ENCODE data around the gene ATP11B.
"Not testable (repeated sequence)": the region's sequence is repeated elsewhere in the genome, so short reads cannot be mapped to it uniquely, and the experiment has no call there.

Gene ATP11B

GRCh38 chr3:182848906-182849305 is 55.6 kb downstream of the ATP11B start:
- DNase-seq: no peak

GRCh38 chr3:182855076-182855475 is 61.8 kb downstream of the ATP11B start:
- DNase-seq: no peak

- no peak for DNase-seq
Measured at GRCh38 chr3:182861348-182861747, 68.0 kb downstream of the ATP11B start.

DNA sequence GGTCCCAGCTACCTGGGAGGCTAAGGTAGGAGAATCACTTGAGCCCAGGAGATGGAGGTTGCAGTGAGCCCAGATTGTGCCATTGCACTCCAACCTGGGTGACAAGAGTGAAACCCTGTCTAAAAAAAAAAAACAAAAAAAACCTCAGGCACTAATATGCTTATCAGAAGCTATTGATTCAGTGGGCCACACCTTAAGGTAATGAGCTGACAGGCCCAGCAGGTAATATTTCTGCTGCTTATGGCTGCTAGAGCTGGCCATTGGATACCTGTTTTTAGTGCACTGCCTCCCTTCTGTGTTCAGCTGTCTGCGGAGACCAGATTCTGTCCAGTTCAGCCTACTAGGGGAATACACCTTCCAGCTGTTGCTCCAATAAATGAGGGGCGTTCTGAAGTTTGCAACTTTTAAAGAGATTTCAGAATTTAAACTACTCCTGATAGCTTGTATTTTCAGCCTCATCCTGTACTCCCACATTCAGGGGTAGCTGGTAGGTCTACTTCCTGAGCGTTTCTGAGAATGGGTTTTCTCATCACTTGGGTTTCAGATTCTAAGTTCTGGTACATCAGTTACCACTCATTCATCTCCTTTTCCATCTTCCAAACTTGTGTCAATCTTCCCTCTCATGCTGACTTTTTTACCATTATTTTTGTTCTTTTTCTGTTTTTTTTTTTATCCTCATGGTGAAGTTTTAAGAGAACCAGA is 69.0 kb downstream of the ATP11B start:
- DNase-seq: no peak

- DNase-seq: no peak
Measured at GRCh38 chr3:182869059-182869458, 75.8 kb downstream of the ATP11B start.

GRCh38 chr3:182870917-182871316 is 77.6 kb downstream of the ATP11B start:
- not testable (repeated sequence) for DNase-seq

DNA sequence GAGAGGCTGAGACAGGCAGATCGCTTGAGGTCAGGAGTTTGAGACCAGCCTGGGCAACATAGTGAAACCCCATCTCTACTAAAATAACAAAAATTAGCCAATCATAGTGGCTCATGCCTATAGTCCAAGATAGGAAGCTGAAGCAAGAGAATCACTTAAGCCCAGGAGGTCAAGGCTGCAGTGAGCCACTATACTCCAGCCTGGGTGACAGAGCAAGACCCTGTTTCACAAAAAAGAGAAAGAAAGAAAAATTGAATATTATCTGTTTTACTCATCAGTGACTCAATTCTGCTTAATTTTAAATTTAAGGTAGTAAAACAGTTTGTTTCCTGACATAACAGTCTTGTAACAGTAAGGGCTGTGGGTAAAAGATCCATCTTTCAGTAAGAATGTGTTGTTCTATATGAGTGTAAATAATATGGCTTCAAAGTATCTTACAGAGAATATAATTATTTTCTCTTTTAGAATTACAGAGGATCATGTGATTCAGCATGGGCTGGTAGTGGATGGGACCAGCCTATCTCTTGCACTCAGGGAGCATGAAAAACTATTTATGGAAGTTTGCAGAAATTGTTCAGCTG is 85.8 kb downstream of the ATP11B start:
- no peak for DNase-seq

GRCh38 chr3:182886497-182886896 is 93.2 kb downstream of the ATP11B start:
- DNase-seq: no peak

DNA sequence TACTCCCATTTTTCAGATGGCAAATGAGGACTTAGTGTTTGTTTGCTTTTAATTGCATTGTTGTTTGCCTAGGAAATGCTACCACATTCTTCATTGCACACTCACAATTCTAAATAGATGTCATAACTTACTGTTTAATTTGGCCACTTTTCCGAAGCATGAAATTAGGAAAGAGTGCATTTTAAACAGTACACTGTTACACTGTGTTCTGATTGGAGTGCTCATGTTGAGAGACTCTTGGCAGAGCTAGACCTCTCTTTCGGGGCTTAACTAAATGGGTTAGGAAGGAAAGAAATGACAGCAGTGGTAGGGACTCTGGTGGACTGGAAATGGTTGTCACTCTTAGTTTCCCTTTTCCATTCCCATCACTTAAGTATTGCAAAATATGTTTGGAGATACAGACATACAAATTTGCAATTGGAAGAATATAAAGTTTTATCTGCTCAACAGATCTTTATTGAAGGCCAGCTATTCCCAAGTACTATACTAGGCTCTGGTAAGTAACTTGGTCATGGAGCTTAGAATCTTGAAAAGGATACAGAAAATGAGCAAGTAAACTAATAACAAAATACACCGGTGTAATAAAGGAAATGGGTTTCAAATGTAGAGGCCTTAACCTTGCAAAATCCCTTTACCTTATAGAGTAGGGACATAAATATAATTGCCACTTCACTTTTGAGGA is 96.8 kb downstream of the ATP11B start:
- no peak for DNase-seq

DNA sequence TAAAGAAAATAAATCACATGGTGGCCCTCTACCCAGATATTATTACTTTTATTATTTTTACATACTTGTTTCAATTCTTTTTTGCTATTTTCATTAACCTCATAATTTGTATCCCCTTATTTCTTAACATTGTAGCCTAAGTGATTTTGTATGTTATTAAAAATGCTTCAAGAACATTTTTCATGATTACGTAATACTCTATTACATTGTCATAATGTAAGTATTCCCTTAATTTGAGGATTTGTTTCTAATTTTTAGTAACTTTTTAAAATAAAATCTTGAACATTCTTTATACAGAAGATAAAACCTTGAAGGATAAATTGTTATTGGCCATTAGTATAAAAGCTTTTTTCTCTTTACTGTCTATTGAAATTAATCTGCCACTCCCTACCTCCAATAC is 98.1 kb downstream of the ATP11B start:
- DNase-seq: no peak

DNA sequence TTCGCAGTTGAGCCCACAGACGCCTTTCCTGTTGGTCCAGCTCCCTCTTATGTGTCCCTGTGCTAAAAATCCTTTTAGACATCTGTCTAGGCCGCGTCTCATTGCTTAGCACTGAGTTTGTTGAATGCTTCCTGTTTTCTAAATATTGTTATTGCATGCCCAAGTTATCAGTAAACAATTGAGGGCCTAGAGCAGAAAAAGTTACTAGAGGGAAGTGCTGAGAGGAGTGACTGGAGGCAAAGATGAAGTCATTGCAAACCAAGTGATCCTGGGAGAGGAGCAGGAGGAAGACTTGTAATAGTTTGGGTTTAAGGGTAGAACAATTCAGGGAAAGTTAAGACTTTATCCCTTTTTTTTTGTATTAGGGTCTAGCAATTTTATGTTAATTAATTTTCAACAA is 98.9 kb downstream of the ATP11B start:
- no peak for DNase-seq

GRCh38 chr3:182895513-182896112 is 102.3 kb downstream of the ATP11B start:
- no peak for DNase-seq

- no peak for DNase-seq
Measured at GRCh38 chr3:182896553-182896952, 103.2 kb downstream of the ATP11B start.

- DNase-seq: no peak
Measured at GRCh38 chr3:182902236-182902635, 108.9 kb downstream of the ATP11B start.

GRCh38 chr3:182904164-182904563 is 110.9 kb downstream of the ATP11B start:
- no peak for DNase-seq

DNA sequence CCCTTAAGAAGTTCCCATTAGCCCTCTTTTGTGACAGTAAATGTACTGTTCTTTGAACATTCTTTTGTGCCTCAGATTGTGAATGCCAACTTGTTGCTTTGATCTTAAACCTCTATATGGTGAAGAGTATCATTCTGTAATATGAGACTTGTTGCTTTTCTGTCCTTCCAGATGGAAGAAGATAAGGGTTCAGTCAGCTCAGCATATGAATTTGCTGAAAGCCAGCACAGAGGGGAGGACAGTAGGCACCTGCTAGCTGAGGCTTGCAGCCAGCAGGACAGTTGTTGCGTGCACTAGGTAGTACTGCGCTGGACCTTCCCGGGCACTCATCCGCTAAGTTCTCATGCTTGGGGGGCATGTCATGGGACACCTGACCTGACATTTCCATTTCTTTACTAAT is 112.3 kb downstream of the ATP11B start:
- DNase-seq: no peak

GRCh38 chr3:182906036-182906435 is 112.7 kb downstream of the ATP11B start:
- no peak for DNase-seq

DNA sequence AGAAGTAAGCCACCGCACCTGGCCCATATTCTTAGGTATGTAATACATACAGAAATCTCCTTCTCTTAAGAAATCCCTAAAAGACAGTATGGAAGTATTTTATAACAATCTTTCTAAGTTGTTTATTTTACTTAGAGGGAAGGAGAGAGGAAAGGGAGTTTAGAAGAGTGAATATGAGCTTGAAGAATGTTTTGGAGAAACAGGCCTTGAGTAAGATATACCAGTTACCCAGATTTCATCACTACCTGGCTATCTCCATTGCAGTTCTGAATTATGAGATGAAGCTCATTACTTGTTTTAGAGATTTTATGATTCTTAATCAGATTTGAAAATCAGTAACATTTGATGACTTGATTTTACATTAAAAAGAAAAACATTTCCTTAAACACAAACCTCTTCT is 115.2 kb downstream of the ATP11B start:
- DNase-seq: no peak

GRCh38 chr3:182909318-182910040 is 116.2 kb downstream of the ATP11B start:
- no peak for DNase-seq

DNA sequence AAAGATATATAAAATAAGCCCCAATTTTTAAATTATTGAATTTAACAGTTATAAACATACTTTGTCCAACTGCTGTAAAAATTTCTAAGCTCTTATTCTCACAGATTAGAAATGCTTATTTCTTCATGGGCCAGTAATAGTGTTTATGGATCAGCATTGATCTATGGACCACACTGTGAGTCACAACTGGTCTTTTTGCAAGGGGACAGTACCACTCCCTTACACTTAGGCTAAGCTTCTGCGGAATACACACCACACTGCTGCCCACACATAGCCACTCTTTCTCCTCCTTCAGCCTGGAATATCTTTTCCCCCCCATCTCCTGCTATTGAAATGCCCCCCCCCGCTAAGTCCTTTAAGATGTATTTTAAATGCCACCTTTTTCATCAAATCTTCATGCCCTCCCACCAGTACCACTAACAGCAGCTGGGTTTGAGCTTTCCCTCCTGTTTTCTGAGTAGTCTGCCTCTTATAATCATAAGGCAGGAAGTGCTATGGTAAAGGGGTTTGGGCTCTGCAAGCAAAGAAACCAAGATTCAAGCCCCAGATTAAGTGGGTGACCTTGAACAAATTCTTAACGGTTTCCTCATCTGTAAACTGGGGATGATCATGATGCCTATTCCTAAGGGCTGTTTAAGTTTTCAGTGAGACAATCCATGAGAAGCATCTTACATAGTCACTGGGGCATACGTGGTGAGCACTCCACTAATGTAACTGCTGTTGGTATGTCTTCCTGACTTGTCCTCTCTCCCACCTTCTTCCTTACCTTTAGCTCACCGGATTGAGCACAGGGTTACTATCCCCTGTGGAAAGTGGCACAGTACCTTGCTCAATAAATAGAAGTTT is 117.9 kb downstream of the ATP11B start:
- DNase-seq: no peak

GRCh38 chr3:182911782-182912111 is 118.4 kb downstream of the ATP11B start:
- DNase-seq: no peak

- no peak for DNase-seq
Measured at GRCh38 chr3:182912474-182912873, 119.2 kb downstream of the ATP11B start.

All from activated naive CD4-positive, alpha-beta T cell (primary cell).